ENCODE results near the gene ANGPT4. TPM values are rescaled to one million over a fixed set of nuclear protein-coding genes. Genes with fewer than 3 reads are reported as not detected.

Gene ANGPT4
- polyA plus RNA-seq, 3 donors = 0.07 to 0.14 TPM; not detected in 1

GRCh38 chr20:833121-833449 is 83.0 kb downstream of the ANGPT4 start:
- H3K27me3 Mint-ChIP-seq (ENCODE audit: low read depth in 3 of 3) = peaks cover 0 to 2% (median 0%) of the 10 kb centered on the region in 3 donors
- H3K27ac Mint-ChIP-seq = peak overlapping the region; percentile 94 to 99 (median 97)
- WGBS (ENCODE audit: insufficient coverage) = 0% methylated on average over 2 of the region's 4 CpGs
- peaks cover 40% of the 10 kb centered on the region for H3K79me2 ChIP-seq (ENCODE audit: insufficient read depth, low read length)
- peaks cover 72 to 81% of the 10 kb centered on the region in 2 donors for H3K4me1 ChIP-seq (ENCODE audit: control insufficient read depth in 1 of 2, insufficient read depth in 2 of 2, low read length in 2 of 2)
- no peak for DNase-seq
- peak overlapping the region; percentile 71 for H2AFZ ChIP-seq (ENCODE audit: insufficient read depth, low read depth, low read length, poor library complexity, severe bottlenecking)
- peak overlapping the region; percentile 98 for H3K9ac ChIP-seq (ENCODE audit: insufficient read depth, low read length, poor library complexity, severe bottlenecking)
- peaks cover 8 to 9% of the 10 kb centered on the region in 2 donors for H3K36me3 Mint-ChIP-seq
- H3K4me2 ChIP-seq (replicated peaks; ENCODE audit: extremely low read depth, low read length, poor library complexity, severe bottlenecking) = peak overlapping the region; percentile 99
- peaks cover 71% of the 10 kb centered on the region for H3K4me1 Mint-ChIP-seq
- H3K27ac ChIP-seq (ENCODE audit: low read depth in 1 of 2, low read length in 2 of 2) = peak overlapping the region; percentile 72 to 99
- H3K27me3 ChIP-seq (ENCODE audit: control insufficient read depth in 2 of 2, insufficient read depth in 2 of 2, low read length in 2 of 2) = no peaks in the 10 kb centered on the region
- H3K36me3 ChIP-seq (replicated peaks in 1 of 2; ENCODE audit: control insufficient read depth in 1 of 2, insufficient read depth in 2 of 2, low read length in 2 of 2) = no peaks in the 10 kb centered on the region
- peaks cover 22% of the 10 kb centered on the region for H4K20me1 ChIP-seq (ENCODE audit: insufficient read depth, low read length)
- intact Hi-C loops (cut with micrococcal nuclease) = loop anchor here in 1 of 2 donors (10.0 kb wide), 1 partner anchor 178 kb away; the partner anchor contains the start of gene SRXN1
- TF ChIP-seq, protein P1, sequence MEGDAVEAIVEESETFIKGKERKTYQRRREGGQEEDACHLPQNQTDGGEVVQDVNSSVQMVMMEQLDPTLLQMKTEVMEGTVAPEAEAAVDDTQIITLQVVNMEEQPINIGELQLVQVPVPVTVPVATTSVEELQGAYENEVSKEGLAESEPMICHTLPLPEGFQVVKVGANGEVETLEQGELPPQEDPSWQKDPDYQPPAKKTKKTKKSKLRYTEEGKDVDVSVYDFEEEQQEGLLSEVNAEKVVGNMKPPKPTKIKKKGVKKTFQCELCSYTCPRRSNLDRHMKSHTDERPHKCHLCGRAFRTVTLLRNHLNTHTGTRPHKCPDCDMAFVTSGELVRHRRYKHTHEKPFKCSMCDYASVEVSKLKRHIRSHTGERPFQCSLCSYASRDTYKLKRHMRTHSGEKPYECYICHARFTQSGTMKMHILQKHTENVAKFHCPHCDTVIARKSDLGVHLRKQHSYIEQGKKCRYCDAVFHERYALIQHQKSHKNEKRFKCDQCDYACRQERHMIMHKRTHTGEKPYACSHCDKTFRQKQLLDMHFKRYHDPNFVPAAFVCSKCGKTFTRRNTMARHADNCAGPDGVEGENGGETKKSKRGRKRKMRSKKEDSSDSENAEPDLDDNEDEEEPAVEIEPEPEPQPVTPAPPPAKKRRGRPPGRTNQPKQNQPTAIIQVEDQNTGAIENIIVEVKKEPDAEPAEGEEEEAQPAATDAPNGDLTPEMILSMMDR (IDR thresholded peaks at IDR 0.05) = no peak
- H3K4me3 Mint-ChIP-seq = peak overlapping the region; percentile 88 to 93
- no peaks in the 10 kb centered on the region for H3K9me3 ChIP-seq (replicated peaks in 1 of 2; ENCODE audit: control insufficient read depth in 1 of 2, insufficient read depth in 1 of 2, low read length in 2 of 2)
- peak overlapping the region; percentile 4 to 97 (median 73) for H3K4me3 ChIP-seq (replicated peaks in 1 of 3; ENCODE audit: low read depth in 2 of 3, low read length in 3 of 3)
- H3K9me3 Mint-ChIP-seq = peaks cover 0 to 5% (median 0%) of the 10 kb centered on the region in 7 donors

GRCh38 chr20:831956-832355 is 84.2 kb downstream of the ANGPT4 start:
- Mint-ChIP-seq H3K36me3 (peaks cover 4 to 5% of the 10 kb centered on the region in 2 donors), H3K27ac (peak overlapping the region in 2 of 7 donors; percentile 18 to 25), H3K27me3 (ENCODE audit: low read depth in 3 of 3) (peaks cover 0 to 2% (median 0%) of the 10 kb centered on the region in 3 donors), H3K4me3 (no peak overlapping the region), H3K9me3 (peaks cover 0 to 5% (median 0%) of the 10 kb centered on the region in 7 donors), H3K4me1 (peaks cover 60% of the 10 kb centered on the region)
- H3K9ac ChIP-seq (ENCODE audit: insufficient read depth, low read length, poor library complexity, severe bottlenecking) = no peak overlapping the region
- no peaks in the 10 kb centered on the region for H3K36me3 ChIP-seq (replicated peaks in 1 of 2; ENCODE audit: control insufficient read depth in 1 of 2, insufficient read depth in 2 of 2, low read length in 2 of 2)
- TF ChIP-seq, protein P1 (IDR thresholded peaks at IDR 0.05) = no peak
- no peak overlapping the region for H3K4me3 ChIP-seq (replicated peaks in 1 of 3; ENCODE audit: low read depth in 2 of 3, low read length in 3 of 3)
- no peak overlapping the region for H3K27ac ChIP-seq (ENCODE audit: low read depth in 1 of 2, low read length in 2 of 2)
- intact Hi-C loops (cut with micrococcal nuclease) = loop anchor here in 1 of 2 donors (10.0 kb wide), 1 partner anchor 177 kb away; the partner anchor contains the start of gene SRXN1
- H3K4me2 ChIP-seq (replicated peaks; ENCODE audit: extremely low read depth, low read length, poor library complexity, severe bottlenecking) = no peak overlapping the region
- H2AFZ ChIP-seq (ENCODE audit: insufficient read depth, low read depth, low read length, poor library complexity, severe bottlenecking) = no peak overlapping the region
- peaks cover 61 to 70% of the 10 kb centered on the region in 2 donors for H3K4me1 ChIP-seq (ENCODE audit: control insufficient read depth in 1 of 2, insufficient read depth in 2 of 2, low read length in 2 of 2)
- H3K9me3 ChIP-seq (replicated peaks in 1 of 2; ENCODE audit: control insufficient read depth in 1 of 2, insufficient read depth in 1 of 2, low read length in 2 of 2) = no peaks in the 10 kb centered on the region
- no CpG with 5 or more reads among the region's 3 CpGs for WGBS (ENCODE audit: insufficient coverage)
- H4K20me1 ChIP-seq (ENCODE audit: insufficient read depth, low read length) = peaks cover 10% of the 10 kb centered on the region
- H3K79me2 ChIP-seq (ENCODE audit: insufficient read depth, low read length) = peaks cover 29% of the 10 kb centered on the region
- H3K27me3 ChIP-seq (ENCODE audit: control insufficient read depth in 2 of 2, insufficient read depth in 2 of 2, low read length in 2 of 2) = no peaks in the 10 kb centered on the region
- no peak for DNase-seq
